HG03439 (cell line): ENCODE results near the gene PSMG2.
"Not testable (repeated sequence)": the region's sequence is repeated elsewhere in the genome, so short reads cannot be mapped to it uniquely, and the experiment has no call there.

Experiments used
- ATAC-seq: cut with Tn5 transposase; IDR thresholded peaks from one replicate; pipeline ENCODE4 v1.9.1; 2021; ENCODE audit warnings: mild to moderate bottlenecking, moderate library complexity; ENCODE audit not compliant: unreplicated experiment

PSMG2 gene

GRCh38 chr18:12721495-12722275 is 18.8 kb downstream of the PSMG2 start:
- ATAC-seq: no peak

GRCh38 chr18:12722731-12723130 is 19.9 kb downstream of the PSMG2 start:
- no peak for ATAC-seq

GRCh38 chr18:12726331-12726730 is 23.5 kb downstream of the PSMG2 start:
- ATAC-seq: no peak

GRCh38 chr18:12726774-12727550 is 24.1 kb downstream of the PSMG2 start:
- ATAC-seq: no peak

- ATAC-seq: no peak
These were observed 34.5 kb downstream of the PSMG2 start for GRCh38 chr18:12737243-12737902.

- ATAC-seq: no peak
These were observed 38.5 kb downstream of the PSMG2 start for GRCh38 chr18:12741351-12741750.

- ATAC-seq: no peak
These were observed 39.6 kb downstream of the PSMG2 start for GRCh38 chr18:12742453-12742852.

GRCh38 chr18:12744103-12744502 is 41.3 kb downstream of the PSMG2 start:
- no peak for ATAC-seq

GRCh38 chr18:12745095-12745795 is 42.4 kb downstream of the PSMG2 start:
- ATAC-seq: no peak

- ATAC-seq: no peak
These were observed 44.9 kb downstream of the PSMG2 start for GRCh38 chr18:12747530-12748315.

- no peak for ATAC-seq
These were observed 45.8 kb downstream of the PSMG2 start for GRCh38 chr18:12748671-12749070.

- no peak for ATAC-seq
These were observed 46.3 kb downstream of the PSMG2 start for GRCh38 chr18:12749121-12749520.

- no peak for ATAC-seq
These were observed 47.4 kb downstream of the PSMG2 start for GRCh38 chr18:12750076-12750714.

GRCh38 chr18:12750715-12751502 is 48.1 kb downstream of the PSMG2 start:
- no peak for ATAC-seq

GRCh38 chr18:12751503-12751884 is 48.7 kb downstream of the PSMG2 start:
- no peak for ATAC-seq

GRCh38 chr18:12751891-12752290 is 49.0 kb downstream of the PSMG2 start:
- ATAC-seq: no peak

- ATAC-seq: no peak
These were observed 51.7 kb downstream of the PSMG2 start for GRCh38 chr18:12754511-12754910.

- not testable (repeated sequence) for ATAC-seq
These were observed 52.8 kb downstream of the PSMG2 start for GRCh38 chr18:12755606-12756005.

- ATAC-seq: not testable (repeated sequence)
These were observed 53.9 kb downstream of the PSMG2 start for GRCh38 chr18:12756619-12757239.
